CMK (cell line): ENCODE measurements around the gene HOXD10.
A peak's percentile ranks its signal among the peaks of the same experiment; 100 is the strongest.

Source experiments
- DNase-seq: peaks from one replicate; pipeline ENCODE4 v3.0.0-alpha.2; 2010; ENCODE audit warnings: low read depth

HOXD10 gene

DNA sequence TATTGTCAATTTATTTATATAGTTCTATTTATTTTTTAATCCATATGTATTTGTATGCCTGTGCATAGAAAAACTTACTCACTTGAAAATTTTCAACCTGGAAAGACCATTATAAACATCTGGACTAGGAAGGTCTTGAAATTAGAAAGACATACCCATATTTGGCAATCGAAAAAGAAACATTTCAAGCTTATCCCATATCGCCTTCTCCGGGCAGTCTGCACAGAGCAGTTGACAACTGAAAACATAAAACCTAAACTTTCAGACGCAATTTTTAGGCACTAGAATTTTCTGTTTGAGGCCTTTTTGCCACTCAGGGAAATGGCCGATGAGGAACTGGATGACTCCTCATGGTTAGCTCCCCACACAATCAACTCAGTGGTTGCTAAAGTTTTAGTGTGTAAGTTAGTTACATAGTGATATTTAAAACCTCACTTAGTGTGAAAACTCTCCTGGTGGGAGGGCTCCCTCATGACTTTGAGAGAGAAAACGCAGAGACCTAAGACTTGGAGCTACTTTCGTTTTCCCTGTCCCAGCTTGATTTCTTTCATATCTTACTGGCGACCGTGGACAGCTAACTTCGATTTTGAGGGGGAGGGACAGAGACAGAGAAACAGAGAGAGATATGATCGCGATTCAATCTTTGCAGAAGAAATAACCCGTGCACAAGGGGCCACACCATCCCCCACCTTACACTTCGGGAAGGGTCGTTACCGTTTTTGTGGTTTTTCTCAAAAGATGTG, 20.2 kb upstream of the HOXD10 start:
- DNase-seq, result no peak

DNA sequence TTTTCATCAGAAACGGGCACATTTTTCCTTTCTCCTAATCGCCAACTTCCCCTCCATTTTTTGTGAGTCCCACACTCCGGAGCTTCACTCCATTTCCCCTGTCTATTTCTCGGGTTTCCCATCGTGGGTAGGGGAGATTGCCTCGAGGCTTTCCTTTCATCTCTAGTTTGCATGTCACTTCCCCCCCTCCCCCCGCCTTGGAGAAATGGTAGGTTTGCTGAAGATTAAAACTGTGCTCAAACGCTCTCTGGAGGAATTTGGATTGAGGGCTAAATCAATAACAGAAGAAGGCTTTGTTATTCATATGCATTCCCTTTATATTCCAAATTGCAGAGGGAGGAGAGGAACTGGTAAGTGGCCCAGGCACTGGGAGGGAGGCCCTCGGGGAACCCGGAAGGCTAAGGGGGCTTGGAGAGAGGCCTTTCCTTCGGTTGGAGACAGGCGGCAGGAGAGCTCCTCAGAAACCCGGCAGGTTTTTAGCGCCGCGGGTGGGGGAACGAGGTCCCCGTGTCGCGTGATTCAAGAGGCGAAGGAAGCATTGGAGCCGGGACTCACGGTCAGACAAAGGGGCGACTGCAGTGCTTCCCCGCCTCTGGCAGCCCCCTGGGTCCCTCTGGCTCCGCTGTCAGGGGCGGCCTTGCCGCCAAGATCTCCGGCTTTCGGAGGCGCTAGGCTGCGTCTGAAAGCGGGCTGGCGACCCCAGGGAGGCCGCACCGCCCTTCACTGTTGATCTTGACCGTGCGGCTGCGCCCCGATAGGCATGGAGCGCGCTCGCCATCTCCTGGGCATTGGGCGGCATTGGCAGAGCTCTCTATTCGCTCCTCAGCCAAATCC, 19.4 kb upstream of the HOXD10 start:
- DNase-seq, result peak; percentile 55

DNA sequence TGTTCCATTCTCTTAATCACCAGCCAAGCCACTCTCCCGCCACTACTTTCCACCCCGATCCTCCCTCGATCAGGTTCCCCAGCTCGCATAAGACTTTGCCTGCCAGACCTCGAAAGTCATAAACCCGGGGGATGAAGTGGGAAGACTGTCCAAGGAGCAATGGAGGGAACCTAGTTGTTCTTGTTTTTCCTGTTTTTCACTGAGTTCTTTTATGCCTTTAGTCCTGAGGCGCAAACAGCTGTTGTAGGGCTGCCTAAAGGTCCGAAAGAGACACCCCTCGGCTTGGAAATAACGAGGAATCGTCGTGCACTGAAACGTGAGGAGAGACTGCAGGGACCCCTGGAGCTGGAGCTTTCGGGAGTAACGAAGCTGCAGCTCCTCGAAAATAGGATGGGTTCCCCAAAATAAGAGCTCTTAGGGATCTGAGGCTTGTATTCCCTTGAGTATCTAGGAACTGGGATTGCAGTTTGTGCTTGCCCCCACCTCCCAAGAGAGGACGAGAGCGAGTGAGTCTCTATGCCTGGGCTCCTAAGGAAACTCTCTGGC, 18.7 kb upstream of the HOXD10 start:
- DNase-seq, result no peak

DNA sequence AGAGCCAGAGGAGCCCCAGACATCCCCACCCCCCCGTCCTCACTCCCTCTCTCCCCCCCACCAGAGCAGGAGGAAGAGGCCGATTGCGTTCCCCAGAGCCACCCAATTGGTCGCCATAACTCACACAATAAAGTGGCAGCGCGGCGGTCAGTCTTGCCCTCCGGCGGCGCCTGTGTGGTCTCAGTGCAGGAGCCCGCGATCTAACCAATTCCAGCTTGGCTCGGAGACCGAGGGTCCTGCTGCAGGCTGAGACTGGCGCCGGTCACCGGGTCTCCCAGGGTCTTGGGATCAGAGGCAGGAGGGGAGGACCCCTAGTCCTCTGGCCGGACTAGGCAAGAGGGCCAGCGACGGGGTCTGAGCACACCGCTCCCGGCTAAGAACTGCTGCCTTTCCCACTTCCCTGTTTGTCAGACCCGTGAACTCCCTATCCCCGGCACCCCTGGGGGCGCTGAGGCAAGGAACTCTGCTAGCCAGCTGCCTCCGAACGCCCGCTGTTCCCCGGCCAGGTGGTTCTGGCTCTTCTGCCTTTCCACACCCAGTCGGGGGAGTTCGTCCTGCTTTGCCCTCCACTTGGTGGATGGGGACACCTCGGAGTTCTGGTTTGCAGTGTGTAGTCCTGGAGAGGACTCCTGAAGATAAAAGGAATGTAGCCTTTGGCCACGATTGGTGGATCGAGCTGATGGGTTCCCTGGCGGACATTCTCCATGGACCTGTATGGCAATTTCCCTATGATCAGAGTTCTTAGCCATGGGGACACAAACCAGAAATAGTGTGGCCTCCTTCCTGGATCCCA, 18.0 kb upstream of the HOXD10 start:
- DNase-seq, result no peak

DNA sequence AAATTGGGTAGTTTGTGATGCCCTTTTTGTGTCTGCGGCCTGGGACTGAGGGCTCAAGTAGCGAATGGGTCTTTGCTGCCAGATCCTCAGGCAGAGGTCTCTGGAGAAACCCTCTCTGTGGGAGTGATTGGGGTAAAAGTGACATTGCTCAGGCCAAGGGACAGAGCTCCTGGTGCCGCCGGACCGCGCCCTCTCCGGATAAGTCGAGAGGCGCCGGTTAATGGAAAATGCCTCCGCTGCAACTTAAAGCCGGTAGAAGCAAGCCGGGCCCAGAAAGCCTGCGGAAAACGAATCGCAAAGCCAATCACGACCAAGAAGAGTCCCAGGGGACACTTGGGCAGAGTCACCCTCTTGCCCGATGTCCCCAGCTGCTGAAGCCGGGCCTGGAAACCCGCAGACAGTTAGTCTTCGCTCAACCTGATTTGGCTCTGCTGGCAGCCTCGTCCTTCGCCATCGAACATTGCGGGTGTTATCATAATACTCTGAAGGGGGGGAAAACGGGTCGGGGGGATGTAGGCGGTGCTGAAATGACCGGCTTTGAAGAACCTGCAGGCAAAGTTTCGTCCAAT, 17.3 kb upstream of the HOXD10 start:
- no peak for DNase-seq

DNA sequence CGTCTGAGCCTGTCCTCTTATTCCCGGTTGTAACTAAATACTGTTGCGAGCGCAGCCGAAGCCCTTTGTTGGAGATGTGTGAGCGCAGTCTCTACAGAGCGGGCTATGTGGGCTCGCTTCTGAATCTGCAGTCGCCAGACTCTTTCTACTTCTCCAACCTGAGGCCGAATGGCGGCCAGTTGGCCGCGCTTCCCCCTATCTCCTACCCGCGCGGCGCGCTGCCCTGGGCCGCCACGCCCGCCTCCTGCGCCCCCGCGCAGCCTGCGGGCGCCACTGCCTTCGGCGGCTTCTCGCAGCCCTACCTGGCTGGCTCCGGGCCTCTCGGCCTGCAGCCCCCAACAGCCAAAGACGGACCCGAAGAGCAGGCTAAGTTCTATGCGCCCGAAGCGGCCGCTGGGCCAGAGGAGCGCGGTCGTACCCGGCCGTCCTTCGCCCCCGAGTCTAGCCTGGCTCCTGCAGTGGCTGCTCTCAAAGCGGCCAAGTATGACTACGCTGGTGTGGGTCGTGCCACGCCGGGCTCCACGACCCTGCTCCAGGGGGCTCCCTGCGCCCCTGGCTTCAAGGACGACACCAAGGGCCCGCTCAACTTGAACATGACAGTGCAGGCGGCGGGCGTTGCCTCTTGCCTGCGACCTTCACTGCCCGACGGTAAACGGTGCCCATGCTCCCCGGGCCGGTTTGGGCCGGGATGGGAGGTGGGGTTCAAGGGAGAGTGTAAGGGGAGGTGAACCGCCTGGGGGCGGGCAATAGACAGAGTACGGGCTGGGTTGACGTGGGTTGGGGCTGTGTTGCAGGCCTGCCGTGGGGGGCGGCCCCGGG, 16.6 kb upstream of the HOXD10 start, which contains the start of gene HOXD12:
Gene HOXD12 (plus strand): TSS at position 68 of the 819 bp plus-strand sequence. CDS start 7 bp downstream, at position 75.
- DNase-seq, result no peak

DNA sequence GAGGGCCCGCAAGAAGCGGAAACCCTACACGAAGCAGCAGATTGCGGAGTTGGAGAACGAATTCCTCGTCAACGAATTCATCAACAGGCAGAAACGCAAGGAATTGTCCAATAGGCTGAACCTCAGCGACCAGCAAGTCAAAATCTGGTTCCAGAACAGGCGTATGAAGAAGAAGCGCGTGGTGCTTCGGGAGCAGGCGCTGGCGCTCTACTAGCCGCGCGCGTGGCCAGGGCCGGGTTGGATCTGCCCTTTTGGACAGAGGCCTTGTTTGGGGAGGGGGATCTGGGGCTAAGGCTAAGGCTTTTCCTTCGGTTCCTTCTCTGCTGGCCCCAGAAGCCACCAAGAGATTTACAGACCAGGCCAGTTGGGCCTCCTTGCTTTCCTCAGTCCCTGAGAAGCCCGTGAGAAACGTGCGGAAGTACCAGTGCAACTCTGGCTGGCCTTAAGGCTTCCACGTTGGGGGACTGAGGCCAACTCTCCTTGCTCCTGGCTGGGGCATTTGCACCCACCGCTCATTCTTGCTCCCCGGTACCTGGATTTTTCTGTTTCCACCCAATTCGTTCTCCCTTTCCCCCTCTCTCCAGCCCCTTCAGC, 15.9 kb upstream of the HOXD10 start:
- no peak for DNase-seq

DNA sequence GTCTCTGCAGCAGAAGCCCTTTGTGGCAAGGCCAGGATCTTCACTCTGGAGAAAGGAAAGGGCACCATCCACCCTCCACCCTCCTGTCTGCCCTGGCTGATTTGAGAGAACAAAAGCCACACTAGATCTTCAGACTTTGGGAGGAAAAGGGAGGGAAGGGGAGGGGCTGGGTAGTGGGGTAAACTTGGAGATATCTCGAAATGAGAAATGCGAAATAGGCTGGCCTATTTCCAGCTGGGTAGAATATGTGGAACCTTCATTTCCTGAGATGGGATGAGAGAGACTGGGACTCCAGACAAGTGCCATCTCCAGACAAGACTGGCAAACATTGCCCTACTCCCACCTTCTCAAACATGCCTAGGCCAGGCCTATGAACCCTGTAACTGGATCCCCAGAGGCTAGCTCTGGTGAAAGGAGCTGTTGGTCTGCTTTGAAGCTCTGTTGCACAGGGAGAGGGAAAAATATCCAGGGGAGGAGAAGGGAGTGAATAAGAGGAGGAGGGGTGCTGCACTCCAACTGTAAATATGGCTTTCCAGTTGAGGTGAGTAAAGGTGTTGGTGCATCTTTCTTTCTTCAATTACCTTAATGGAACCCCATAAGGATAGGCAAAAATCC, 15.3 kb upstream of the HOXD10 start:
- no peak for DNase-seq

DNA sequence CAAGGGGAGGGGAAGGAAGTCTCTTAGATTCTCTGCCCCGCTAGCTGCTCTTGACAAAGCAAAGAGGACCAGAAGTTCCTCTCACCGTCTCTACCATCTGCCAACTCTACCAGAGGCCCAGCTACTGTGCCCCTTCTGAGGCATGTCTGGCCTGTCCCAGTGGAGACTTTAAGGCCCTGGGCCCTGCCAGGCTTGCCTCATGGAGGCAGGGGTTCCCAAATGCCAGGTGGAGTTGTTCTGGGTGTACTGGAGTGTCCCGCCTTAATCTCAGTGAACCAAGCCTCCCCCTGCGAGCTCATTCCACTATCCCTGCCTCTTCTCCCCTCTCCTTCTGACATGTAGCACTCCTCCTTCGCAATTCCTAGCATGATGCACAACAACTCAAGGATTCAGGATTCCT, 14.7 kb upstream of the HOXD10 start:
- no peak for DNase-seq

DNA sequence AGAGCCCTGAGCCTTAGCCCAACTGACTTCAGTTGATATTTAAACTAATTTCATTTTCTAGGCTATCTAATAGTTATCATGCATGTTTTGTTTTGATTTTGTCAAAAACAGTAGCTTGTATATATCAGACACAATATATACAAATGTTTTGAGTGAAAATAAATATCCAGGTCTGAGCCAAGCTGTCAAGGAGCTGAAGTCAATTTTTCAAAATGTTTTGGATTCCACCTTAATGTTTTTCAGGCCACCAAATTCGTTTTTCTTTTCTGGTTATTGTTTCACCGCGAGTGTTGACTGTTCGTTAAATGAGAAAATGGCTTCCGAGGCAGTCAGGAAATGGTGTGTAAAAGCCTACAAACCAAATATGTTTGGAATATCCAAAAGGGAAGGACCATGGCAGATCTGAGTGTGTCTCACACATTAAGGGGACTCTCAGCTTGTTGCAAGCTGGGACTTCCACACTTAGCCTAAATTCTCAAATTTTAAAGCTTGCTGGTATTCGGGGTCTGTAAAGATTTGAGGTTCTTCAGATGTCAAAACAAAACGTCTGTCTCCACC, 14.2 kb upstream of the HOXD10 start:
- no peak for DNase-seq

DNA sequence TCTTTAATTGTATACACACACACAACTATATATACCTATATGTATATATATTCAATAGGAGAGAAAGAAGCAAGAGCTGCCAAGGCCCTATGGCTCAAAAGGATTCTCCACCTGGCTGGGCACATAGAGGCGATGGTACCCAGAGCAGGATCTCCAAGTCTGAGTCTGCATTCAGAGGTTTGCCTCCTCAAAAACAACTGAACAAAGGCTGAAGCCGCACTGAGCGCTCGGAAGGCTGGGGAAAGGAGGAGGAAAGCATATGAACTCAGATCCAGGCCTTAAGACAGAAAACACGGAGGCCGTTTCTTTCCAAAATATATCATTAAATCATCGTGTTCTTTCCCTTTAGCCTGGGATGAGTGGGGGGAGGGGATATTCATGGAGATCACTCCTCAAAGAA, 13.4 kb upstream of the HOXD10 start:
- no peak for DNase-seq

DNA sequence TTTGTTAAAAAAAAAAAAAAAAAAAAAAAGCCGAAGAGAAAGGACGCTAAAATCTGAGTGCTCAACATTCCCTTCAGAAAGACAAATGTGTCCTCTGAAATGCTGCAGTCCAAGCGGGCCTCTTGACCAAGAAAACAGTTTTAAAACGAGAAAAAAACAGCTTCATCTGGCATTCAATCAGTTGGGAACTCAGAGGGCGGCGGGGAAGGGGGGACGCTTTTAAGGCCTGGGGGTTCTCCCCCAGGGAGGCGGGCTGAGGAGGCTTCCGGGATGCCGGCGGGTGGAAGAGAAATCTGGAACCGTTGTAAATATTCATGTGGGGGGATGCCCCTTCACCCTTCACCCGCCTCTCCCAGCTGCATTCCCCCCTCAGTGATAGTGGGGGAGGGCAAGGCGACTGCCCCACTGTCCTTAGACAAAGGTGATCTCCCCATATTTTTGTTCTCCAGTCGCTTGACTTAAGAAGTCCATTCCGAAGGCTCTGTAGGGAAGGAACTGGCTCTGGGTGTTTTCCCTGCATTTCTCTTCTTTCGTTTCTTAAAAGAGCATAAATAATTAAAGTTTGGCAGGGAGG, 12.7 kb upstream of the HOXD10 start:
- DNase-seq, result no peak

DNA sequence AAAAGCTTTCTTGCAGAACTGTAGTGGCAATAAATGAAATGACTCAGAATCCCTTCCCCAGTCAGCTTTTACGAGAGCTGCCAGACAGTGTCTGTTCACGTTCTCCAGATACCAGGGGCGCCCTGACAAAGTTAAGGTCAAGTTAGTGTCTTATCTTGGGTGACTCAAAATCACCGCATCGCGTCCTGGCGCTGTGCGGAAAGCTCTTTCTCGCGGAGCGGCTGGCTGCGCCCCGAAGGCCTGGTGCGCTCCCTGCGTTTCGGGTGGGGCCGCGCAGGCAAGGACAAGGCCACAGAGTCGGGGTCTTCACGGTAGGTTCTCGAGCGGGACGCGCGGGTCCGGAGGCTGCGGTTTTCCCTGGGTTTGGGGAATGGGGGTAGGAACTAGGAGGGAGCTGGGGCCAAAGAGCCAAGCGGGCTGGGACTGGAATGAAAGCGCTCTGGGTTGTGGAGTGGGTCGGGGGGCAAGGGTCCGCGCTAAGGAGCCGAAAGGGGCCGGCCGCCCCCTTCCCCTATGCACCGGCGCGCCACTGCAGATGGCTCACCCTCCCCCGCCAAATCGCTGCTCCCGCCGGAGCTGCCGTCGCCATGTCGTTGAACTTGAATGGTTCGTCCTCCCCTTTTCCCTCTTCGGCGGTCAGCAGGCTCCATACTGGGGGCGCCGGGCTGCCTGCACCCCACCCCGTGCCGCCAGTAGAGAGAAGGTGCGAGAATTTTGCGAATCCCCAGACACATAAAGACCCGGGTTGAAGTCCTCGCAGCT, 12.1 kb upstream of the HOXD10 start:
- no peak for DNase-seq

DNA sequence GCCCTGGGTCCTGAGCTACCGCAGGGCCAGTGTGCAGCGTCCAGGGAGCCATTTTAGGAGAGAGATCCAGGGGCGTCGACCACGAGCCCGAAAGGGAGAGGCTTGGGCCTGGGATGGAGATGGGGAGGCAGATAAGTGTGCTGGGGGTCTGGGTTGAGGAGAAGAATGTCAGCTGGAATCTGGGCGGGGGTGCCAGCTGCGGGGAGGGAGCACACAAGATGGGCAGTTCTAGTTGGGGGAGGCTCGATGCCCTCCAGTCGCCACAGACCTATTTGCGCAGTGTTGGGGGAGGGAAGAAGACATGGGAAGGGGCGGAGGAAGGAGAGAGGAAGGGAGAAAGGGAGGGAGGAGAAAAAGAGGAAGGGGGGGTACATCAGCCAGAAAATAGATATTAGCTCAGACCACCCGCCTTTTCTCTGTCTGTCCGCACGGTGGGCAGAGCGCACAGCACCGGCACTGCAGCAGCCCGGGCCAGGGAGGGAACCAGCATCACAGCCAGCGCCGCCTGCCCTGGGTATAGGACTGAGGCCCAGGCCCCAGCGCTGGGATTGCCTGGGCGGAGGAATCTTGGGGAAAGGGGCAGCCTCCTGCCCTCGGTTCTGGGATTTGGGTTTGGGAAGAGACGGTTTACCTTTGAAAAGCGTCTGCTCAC, 11.4 kb upstream of the HOXD10 start:
- DNase-seq, result no peak

DNA sequence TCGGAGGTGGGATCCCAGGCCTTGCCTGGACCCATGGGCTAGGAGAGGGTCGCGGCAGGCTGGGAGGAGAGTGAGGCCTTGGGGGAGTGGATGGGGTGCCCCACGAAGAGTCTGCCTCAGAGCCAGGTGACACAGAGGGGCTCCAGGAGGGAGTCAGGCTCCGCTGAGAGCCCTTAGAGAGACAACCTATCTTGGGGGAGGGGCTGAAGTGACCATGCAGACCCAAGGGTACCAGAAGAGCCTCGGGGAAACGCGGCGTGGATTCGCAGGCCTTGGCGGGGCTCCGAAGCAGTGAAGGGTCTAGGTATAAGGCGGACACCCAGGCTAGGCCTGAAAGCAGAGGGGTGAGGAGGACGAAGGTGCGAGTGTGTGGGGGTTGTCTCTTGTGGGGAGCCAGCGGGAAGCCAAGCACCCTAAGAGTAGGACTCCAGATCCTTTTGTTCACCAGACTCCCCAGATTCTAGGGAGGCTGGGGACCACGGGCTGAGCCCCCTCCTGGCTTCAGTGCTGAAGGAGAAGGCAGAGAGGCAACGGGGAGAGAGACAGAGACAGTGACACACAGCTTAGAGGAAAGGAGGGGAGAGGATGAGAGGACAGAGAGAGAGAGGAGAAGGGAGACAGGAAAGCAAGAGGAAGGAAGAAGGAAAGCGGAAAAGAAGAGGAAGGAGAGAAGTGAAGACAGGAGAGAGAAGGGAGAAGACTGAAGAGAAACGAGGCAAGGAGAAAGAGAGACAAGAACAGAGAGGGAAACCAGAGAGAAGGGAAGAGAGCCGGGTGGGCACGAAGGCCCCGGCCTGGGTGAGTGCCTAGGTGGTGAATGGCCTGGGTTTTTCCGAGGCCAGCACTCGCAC, 10.6 kb upstream of the HOXD10 start:
- DNase-seq, result no peak

DNA sequence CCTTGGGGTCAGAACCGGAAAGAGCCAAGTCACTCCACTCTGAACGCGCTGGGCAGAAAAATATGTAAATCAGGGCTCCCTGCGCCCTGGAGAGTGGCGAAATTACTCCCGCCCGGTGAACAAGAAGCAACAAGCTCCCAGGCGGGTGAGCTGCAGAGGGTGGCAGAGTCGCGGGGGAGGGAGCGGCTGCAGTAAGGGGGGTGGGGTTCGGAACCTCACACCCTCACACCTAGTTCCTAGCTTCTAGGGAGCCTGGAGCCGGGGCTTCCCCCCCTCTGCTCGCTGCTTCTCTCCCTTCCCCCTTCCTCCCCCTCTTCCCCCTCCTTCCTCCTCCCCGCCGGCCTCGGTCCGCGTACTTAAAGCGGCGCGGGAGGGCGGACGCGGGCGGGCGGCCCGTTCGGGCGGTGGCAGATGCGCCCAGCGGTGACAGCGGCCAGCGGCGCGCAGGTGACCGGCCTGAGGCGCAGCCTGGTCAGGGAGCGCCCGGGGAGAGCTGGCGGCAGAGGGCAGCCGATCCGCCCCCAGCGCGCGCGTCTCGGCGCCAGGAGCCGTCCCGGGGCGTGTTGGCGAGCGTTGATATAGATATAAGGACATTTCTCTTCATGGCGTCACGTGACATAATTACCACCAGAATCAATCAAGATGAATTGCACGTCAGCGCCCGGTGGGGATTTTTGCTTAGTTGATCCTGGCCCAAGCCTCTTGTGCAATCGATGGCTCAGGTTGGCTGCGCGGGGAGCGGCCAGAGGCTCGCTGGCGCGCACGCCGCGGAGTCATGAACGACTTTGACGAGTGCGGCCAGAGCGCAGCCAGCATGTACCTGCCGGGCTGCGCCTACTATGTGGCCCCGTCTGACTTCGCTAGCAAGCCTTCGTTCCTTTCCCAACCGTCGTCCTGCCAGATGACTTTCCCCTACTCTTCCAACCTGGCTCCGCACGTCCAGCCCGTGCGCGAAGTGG, 9.7 kb upstream of the HOXD10 start, which contains the start of gene HOXD11:
Gene HOXD11 (plus strand): TSS at position 700 of the 959 bp plus-strand sequence. CDS start 76 bp downstream, at position 776.
- DNase-seq, result no peak
